Lower leg skin (tissue), 4 donors: ENCODE measurements around the gene TMEM184C. TPM values are rescaled to one million over a fixed set of nuclear protein-coding genes. Genes with fewer than 3 reads are reported as not detected.

Experiments used
- DNase-seq, 2 donors: peaks; one replicate each; pipeline ENCODE4 v3.0.0-alpha.2; 2019; ENCODE audit warnings: low spot score in 2 of 2
- H3K4me3 ChIP-seq: fragments of 200-600 bp; sonication (generic); 2 replicates; pipeline ENCODE4 v1.5.1; 2017; ENCODE audit warnings: mild to moderate bottlenecking, low read depth; ENCODE audit not compliant: poor library complexity, severe bottlenecking
- CTCF ChIP-seq, 3 donors: fragments of 450-650 bp; IDR thresholded peaks; one replicate each; pipeline ENCODE4 v1.5.1; 2016; ENCODE audit warnings: antibody characterized with exemption in 3 of 3, mild to moderate bottlenecking in 3 of 3, moderate library complexity in 2 of 3
- POLR2A ChIP-seq, 2 donors: fragments of 450-650 bp; IDR thresholded peaks; one replicate each; pipeline ENCODE4 v1.6.1; 2016 to 2017; ENCODE audit warnings: antibody characterized with exemption in 2 of 2, mild to moderate bottlenecking in 1 of 2, moderate library complexity in 1 of 2
- WGBS, 2 donors: methylation state at CpG; one replicate each; pipeline ENCODE4 v1.1.5; 2018; 5-methylcytosine and 5-hydroxymethylcytosine counted together
- intact Hi-C: fragments of 100-400 bp; cut with DNase I; formaldehyde crosslinking; loops from one replicate; pipeline ENCODE4 v1.15.0; 2023; ENCODE audit warnings: low total_unique reads
- total RNA-seq, 4 donors: library from RNA; depleted of rRNA; stranded (reverse); fragments of >200 nt; gene quantifications; one replicate each; pipeline ENCODE4 v1.1.0, GENCODE V29; 2016

TMEM184C gene
- total RNA-seq = 10 to 100 TPM; 21.1 to 27.0 (median 25.0) TPM

DNA sequence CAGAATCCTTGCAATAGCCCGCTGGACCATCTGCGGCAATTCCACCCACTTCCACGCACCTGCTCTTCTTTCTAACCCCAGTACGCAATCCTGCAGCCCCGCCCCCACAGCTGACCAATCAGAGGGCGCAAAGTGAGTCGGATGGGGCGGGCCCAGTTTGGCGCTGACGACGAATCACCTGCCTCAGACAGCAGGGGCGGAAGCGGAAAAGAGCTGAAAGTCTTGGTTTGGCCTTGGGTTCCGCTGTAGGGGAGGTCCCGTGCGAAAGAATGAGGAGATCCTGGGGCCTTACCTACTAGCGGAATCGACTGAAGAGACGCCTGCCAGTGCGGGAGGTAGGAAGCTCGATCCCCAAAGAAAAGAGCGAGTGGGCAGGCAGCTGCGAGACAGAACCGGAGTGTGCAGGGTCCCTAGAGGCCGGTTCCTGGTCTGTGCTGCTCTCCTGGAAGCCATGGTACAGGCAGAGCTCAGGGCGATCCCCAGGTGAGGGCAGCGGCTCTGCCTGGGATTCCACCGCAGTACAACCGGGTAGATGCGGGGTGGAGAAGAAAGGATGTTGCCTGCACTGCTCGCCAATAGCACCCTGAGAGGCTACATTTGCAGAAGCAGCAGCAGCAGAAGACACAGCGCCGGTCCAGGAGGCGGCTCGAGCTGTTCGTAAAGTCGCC lies at the start of gene TMEM184C:
TMEM184C (plus strand) TSS at position 225 of the 668 bp plus-strand sequence. CDS start 560 bp downstream, outside the sequence.
- DNase-seq = peak; percentile 97 to 100
- H3K4me3 ChIP-seq = peak within 1 kb of the TSS; percentile 81
- TF ChIP-seq POLR2A (IDR thresholded peaks at IDR 0.05) = no peak
- no peak for TF ChIP-seq CTCF (IDR thresholded peaks at IDR 0.05)
- 0% methylated on average over 33 to 37 of the region's 37 CpGs for WGBS, 2 donors
- intact Hi-C loops = no loop called here

- no peak for TF ChIP-seq CTCF (IDR thresholded peaks at IDR 0.05)
- no peak for TF ChIP-seq POLR2A (IDR thresholded peaks at IDR 0.05)
- H3K4me3 ChIP-seq = no peak overlapping the region
- WGBS, 2 donors = 48 to 56% methylated on average over 4 of the region's 4 CpGs
- intact Hi-C loops = no loop called here
- no peak for DNase-seq
These were observed 46.6 kb upstream of the TMEM184C start for GRCh38 chr4:147570616-147571015.

DNA sequence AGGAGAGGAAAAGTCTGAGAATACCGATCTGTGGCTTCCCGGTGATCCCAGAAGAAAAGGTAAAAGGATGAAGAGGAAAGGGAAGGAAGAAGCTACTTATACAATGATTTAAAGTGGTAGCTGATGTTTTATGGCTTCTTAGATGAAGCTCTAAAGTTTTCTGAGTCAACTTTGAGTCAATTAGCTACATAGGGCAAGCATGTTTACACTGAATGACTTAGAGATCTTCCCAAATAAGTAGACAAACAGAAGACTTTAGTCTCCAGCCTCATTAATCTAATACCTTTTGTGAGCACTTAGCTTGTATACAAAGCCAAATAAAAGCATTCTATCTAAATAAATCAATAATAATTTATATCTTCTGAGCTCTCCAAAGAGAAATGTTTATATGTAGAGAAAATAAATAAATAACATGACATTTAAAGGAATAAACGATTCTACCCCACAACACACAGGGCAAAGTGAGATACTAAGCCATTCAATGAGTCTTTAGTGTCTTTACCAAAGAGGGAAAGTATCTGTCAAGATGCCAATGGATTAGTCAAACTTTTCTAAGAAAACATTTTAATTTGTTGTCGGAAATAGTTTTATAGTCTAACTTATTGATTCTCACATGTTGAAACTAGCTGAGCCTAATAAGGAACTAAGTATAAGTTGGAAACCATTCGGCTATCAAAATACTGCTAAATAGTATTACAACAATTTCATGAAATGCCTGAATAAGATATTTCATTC lies 46.0 kb upstream of the TMEM184C start:
- no peak for TF ChIP-seq CTCF (IDR thresholded peaks at IDR 0.05)
- TF ChIP-seq POLR2A (IDR thresholded peaks at IDR 0.05) = no peak
- DNase-seq = no peak
- intact Hi-C loops = no loop called here
- 39 to 44% methylated on average over 5 of the region's 5 CpGs for WGBS, 2 donors
- H3K4me3 ChIP-seq = no peak overlapping the region

GRCh38 chr4:147576084-147576483 lies 41.1 kb upstream of the TMEM184C start:
- no peak for DNase-seq
- no peak overlapping the region for H3K4me3 ChIP-seq
- no peak for TF ChIP-seq POLR2A (IDR thresholded peaks at IDR 0.05)
- TF ChIP-seq CTCF (IDR thresholded peaks at IDR 0.05) = no peak
- intact Hi-C loops = no loop called here
- 91 to 98% methylated on average over 3 of the region's 3 CpGs for WGBS, 2 donors

DNA sequence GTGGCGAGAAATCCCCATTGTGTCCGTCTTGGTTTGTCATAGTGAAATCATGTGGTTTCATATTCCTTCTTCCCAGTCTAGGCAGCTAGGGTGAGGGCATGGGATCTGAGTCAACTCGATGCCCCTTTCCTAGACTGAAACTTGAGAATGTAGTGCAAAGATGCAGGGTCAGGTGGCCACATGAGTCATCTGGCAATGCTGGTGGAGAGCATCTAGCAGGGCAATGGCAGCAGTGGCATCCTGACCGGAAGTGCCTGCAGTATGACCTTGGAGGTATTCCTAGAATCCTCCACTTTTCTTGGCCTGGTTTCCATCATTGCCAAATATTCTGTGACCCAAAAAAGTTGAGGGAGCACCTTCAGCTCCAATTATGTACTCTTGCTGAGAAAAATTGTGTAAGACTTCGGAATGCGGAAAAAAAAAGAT lies 39.1 kb upstream of the TMEM184C start:
- no peak for DNase-seq
- intact Hi-C loops = no loop called here
- 82% methylated on average over 6 of the region's 6 CpGs for WGBS, 2 donors
- TF ChIP-seq POLR2A (IDR thresholded peaks at IDR 0.05) (no peak), CTCF (IDR thresholded peaks at IDR 0.05) (no peak)
- no peak overlapping the region for H3K4me3 ChIP-seq
